Gastrocnemius medialis (tissue), 4 donors: ENCODE measurements around the gene PAQR8.
"Not testable (repeated sequence)": the region's sequence is repeated elsewhere in the genome, so short reads cannot be mapped to it uniquely, and the experiment has no call there.

Source experiments
- CTCF ChIP-seq, 5 experiments: fragments of 450-650 bp in 3 of 5; fragments of 200-600 bp in 2 of 5; sonication (generic) in 2 of 5; IDR thresholded peaks in 4 of 5; conservative IDR thresholded peaks in 1 of 5; 1 replicate in 4 of 5; 2 replicates in 1 of 5; pipeline ENCODE4 v1.5.1; 2016 to 2019; ENCODE audit warnings: antibody characterized with exemption in 5 of 5, mild to moderate bottlenecking in 3 of 5, moderate library complexity in 3 of 5
- POLR2A ChIP-seq, 2 donors: fragments of 450-650 bp; IDR thresholded peaks; one replicate each; pipeline ENCODE4 v1.6.1; 2017; ENCODE audit warnings: antibody characterized with exemption in 2 of 2, mild to moderate bottlenecking in 2 of 2, moderate library complexity in 2 of 2

- not testable (repeated sequence) for TF ChIP-seq CTCF (IDR thresholded peaks at IDR 0.05 in 4 of 5, conservative IDR thresholded peaks at IDR 0.05 in 1 of 5); POLR2A (IDR thresholded peaks at IDR 0.05)
Observed at GRCh38 chr6:52433294-52433693, 71.3 kb downstream of the PAQR8 start.
